GM21717 (cell line): ENCODE measurements around the gene NKAIN1.
"Not testable (repeated sequence)": the region's sequence is repeated elsewhere in the genome, so short reads cannot be mapped to it uniquely, and the experiment has no call there.

ENCODE experiments used
- ATAC-seq: cut with Tn5 transposase; IDR thresholded peaks from one replicate; pipeline ENCODE4 v1.9.1; 2021; ENCODE audit warnings: mild to moderate bottlenecking, moderate library complexity; ENCODE audit not compliant: unreplicated experiment

NKAIN1 gene

GRCh38 chr1:31154632-31155215 lies 85.0 kb downstream of the NKAIN1 start:
- peak; percentile 38 for ATAC-seq

GRCh38 chr1:31154000-31154631 lies 85.6 kb downstream of the NKAIN1 start:
- no peak for ATAC-seq

GRCh38 chr1:31153423-31153822 lies 86.3 kb downstream of the NKAIN1 start:
- no peak for ATAC-seq

GRCh38 chr1:31152181-31152795 lies 87.4 kb downstream of the NKAIN1 start:
- no peak for ATAC-seq

GRCh38 chr1:31151402-31151801 lies 88.3 kb downstream of the NKAIN1 start:
- ATAC-seq = no peak

GRCh38 chr1:31148409-31148808 lies 91.3 kb downstream of the NKAIN1 start:
- ATAC-seq = no peak

GRCh38 chr1:31145648-31146047 lies 94.0 kb downstream of the NKAIN1 start:
- no peak for ATAC-seq

- ATAC-seq = no peak
Measured at GRCh38 chr1:31144442-31144841, 95.2 kb downstream of the NKAIN1 start.

GRCh38 chr1:31143455-31143854 lies 96.2 kb downstream of the NKAIN1 start:
- no peak for ATAC-seq

- ATAC-seq = no peak
Measured at GRCh38 chr1:31142406-31142805, 97.3 kb downstream of the NKAIN1 start.

GRCh38 chr1:31140299-31140698 lies 99.4 kb downstream of the NKAIN1 start:
- ATAC-seq = no peak

GRCh38 chr1:31138797-31139521 lies 100.7 kb downstream of the NKAIN1 start:
- not testable (repeated sequence) for ATAC-seq

GRCh38 chr1:31137873-31138272 lies 101.8 kb downstream of the NKAIN1 start:
- not testable (repeated sequence) for ATAC-seq

- no peak for ATAC-seq
Measured at GRCh38 chr1:31135973-31136600, 103.6 kb downstream of the NKAIN1 start.

GRCh38 chr1:31133368-31133767 lies 106.3 kb downstream of the NKAIN1 start:
- ATAC-seq = no peak
